ENCODE results near the gene ZFAND3.
A peak's percentile ranks its signal among the peaks of the same experiment; 100 is the strongest.

ZFAND3 gene

DNA sequence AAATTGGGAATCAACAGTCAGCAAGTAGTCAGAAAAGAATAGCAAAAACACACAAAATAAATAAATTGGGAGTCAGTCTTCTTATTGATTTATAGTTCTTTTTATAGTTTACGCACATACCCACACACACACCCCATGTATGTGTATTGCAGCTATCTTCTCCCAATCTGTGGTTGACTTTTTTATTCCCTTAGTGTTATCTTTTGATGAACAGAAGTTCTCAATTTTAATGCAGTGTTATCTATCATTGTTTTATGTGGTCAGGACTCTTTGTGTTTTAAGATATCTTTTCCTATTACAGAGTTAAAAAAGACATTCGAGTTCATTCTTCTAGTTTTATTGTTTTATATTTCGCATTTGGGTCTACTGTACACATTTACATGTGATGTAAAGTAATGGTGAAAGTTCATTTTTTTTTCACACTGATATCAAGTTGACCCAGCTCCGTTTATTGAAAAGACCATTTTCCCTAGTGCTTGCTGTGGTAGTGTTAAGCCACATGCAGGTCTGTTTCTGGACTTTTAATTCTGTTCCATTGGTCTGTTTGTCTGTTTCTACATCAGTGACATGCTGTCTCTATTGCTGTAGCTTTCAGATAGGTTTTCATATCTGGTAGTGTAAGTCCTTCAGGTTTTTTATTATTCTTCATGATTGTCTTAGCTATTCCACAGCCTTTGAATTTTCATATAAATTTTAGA lies 78.4 kb downstream of the ZFAND3 start:
- DNase-seq: peak; percentile 75

DNA sequence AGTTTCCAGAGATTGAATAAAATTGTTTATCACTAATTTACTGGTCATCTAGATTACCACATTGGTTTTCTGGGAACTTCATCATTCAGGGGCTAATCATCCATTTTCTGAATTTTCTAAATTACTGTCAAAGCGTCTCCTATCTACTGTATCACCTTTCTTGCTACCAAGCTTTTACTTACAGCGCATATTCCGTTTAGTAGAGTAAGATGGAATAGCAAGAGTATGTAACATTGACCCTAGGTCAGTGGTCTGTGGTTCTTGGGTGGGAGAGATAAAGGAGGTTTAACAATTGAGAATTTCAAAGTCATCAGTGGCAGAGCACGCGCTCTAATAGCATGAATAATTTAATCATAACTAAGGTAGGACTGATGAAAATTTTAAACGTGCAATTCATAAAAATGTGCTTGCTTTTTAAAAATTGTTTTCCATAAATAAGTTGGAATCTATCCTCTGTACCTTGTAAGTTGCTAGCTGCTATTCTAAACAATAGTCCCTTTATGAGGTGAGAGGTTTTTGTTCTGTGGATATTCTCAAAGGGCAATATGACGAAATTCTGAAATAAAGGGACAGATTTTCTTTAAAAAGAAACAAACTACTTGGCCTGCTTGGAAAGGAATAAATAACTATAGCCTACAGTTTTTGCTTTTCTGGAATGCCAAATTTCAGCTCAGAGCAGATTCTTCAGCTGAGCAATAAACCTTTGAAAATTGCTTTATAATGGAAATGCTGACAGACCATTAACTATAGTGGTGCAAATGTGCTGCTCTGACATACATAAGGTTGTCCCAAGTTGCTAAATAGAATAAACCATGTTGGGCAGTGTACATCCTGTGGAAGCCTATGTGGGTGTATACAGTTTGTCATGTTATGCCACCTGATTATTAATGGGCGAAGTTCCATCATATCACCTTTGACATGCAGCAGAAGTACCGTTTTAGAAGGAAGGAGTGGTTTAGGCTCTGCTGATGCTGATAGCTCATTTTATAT lies 84.1 kb downstream of the ZFAND3 start:
- DNase-seq: peak; percentile 60

DNA sequence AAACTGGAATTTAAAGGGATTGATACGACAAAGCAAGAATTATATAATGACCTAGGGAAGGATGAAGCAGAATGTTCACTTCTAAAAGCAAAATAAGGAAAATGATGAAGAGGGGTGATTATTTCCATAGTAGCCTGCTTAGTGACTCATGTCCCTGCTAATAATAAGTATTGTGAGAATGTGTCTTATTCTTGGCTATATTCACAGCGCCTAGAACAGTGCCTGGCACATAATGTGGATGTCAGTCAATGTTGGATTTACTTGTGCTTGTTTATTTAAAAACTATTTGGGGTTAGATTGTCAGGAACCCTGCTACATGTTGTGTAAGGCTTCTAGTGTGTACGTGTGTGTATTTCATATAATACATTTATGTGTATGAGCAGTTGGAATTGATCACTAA lies 85.1 kb downstream of the ZFAND3 start:
- DNase-seq: no peak

DNA sequence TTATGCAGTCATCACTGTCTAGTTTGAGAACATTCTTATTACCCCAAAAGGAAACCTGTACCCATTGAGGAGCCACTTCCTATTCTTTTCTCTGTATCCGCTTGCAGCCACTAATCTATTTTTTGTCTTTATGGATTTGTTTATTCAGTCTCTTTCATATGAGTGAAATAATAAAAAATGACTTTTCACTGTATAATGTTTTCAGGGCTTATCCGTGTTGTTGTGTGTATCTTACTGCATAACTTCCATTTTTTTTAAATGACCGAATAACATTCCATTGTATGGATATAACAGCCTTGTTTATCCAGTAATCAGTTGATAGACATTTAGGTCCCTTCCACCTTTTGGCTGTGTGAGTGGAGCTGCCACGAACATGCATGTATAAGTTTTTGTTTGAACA lies 86.6 kb downstream of the ZFAND3 start:
- DNase-seq: no peak

DNA sequence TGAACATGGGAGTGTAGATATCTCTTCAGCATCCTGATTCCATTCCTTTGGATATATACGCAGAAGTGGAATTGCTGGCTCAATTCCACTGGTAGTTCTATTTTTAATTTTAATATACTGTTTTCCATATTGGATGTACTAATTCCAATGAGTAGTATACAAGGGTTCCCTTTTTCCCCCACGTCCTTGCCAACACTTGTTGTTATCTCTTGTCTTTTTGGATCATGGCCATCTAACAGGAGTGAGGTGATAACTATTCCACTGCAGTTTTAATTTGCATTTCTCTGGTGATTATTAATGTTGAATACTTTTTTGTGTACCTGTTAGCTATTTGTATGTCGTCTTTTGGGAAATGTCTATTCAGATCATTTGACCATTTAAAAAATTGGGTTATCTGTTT lies 91.5 kb downstream of the ZFAND3 start:
- peak; percentile 10 for DNase-seq

DNA sequence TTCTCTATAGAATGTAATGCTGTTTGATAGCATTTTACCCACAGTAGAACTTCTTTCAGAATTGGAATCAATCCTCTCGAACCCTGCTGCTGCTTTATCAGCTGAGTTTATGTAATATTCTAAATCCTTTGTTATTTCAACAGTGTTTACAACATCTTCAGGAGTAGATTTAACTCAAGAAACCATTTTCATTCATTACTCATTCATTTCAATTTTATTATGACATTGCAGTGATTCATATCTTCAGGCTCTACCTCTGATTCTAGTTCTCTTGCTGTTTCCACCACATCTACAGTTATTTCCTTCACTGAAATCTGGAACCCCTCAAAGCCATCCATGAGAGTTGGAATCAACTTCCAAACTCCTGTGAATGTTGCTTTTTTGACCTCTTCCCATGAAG lies 93.7 kb downstream of the ZFAND3 start:
- no peak for DNase-seq

DNA sequence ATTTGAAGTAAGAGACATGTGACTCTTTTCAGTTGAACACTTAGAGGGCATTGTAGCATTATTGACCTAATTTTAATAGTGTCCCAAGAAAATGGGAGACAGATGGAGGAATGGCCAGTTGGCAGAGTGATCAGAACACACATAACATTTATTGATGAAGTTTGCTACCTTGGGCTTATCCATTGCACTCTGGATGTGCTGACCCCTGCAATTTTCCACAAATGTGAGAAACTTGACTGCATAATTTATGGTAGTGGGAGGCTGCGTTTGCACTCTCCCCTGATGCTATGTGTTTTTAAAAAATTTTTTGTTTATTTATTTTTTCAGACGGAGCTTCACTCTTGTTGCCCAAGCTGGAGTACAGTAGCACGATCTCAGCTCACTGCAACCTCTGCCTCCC lies 95.9 kb downstream of the ZFAND3 start:
- no peak for DNase-seq

DNA sequence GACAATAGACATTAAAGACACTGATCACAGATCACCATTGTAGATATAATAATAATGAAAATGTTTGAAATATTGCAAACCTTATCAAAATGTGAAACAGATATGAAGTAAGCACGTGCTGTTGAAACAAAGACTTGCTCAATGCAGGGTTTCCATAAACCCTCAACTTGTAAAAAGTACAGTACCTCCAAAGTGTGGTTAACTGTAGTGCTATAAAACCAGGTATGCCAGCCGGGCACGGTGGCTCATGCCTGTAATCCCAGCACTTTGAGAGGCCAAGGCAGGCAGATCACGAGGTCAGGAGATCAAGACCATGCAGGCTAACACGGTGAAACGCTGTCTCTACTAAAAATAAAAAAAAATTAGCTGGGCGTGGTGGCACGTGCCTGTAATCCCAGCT lies 96.6 kb downstream of the ZFAND3 start:
- DNase-seq: no peak

DNA sequence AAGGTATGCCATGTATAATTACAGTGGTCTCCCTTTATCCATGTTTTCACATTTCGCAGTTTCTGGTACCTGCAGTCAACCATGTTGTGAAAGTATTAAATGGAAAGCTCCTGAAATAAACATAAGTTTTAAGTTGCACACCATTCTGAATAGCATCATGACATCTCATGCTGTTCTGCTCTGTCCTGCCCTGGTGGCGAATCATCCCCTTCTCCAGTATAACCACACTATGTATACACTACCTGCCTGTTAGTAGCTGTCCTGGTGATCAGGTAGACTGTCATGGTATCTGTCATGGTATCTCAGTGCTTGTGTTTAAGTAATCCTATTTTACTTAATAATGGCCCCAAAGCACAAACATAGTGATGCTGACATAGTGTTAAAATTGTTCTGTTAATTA lies 97.1 kb downstream of the ZFAND3 start:
- DNase-seq: no peak

DNA sequence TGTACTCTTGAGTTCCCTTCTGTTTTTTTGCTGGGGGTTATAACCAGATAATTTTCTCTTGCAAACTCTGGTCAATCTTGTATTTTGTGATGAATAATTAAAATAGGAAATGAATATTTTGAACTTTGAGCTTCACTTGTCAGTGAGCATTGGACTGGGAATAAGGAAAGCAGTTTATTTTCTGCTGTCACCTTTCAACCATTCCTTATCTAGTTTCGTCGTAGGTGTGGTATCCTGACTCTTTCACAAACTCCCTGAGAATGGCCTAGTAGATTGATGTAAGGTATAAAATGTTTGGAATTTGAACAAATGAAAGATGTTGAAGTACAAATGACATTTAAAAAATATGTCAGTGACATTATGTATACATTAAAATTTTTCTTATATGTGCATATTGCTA lies 98.0 kb downstream of the ZFAND3 start:
- DNase-seq: no peak

DNA sequence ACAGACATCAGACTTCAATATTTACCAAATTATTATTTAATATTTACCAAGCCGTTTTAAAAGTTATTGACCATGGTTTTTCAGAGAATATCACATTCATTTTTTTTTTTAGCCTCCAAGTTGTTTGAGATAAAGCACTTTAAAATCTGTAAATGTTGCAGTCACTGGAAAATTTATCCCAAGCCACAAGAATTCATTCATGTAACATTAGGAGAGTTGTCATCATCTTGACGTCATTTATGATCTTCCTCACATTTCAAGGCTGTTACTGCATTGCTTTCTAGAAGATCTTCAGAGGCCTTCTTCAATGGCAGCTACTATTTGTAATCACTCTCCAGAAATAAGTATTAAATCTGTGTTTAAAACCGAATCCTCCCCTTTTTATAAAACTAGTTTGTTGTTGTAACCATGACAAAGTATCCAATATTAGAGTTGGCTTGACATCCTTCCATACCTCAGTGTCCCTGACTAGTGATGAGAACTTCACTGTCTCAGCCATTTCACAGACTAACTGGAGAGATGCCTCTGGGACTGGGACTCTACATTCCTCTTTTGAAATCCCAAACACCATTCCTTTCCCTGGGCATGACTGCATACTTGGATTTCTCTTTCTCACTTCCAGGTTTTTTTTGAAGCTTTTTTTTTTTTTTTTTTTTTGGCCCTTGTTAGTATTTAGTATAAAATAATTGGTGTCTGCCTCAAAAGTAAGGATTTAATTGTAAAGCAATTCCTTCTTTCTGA lies 100.1 kb downstream of the ZFAND3 start:
- no peak for DNase-seq

DNA sequence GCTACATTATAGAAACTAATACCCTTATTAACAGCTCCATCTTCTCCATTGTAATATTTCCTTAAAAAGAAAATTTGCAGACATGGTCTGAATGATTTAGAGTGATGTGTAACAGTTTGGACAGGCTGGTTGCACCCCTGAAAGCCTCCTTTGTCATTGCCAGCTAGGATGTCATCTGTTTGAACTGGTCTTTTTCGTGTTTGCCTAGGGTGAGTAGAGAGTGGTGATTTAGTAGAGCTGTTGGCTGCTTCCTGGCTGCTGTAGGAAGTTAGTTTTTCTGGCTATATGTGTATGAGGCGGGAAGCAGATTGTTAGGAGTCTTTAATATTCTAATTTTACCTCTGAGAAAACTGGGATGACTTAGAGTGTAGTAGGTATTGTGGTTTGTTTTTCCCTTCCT lies 101.1 kb downstream of the ZFAND3 start:
- DNase-seq: no peak

DNA sequence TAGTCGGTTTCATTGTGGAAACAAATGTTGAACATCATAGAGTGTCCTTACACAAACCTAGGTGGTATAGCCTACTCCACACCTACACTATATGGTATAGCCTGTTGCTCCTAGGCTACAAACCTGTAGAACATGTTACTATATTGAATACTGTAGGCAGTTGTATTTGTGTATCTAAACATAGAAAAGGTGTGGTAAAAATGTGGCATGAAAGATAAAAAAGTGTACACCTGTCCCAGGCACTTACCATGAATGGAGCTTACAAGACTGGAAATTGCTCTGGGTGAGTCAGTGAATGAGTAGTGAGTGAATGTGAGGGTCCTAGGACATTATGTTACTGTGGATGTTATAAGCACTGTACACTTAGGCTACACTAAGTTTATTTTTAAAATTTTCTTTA lies 103.0 kb downstream of the ZFAND3 start:
- DNase-seq: no peak

DNA sequence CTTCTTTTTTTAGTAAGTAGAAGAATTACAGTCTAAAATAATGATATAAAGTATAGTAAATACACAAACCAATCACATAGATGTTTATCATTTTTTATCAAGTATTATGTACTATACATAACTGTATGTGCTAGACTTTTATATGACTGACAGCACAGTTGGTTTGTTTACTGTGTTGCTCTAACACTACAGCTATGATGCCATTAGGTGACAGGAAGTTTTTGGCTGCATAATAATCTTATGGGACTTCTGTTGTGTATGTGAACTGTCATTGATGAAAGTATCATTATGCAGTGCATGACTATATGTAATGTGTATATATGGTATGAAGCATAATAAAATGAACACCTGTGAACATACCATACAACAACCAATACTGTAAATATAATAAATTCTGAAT lies 104.0 kb downstream of the ZFAND3 start:
- no peak for DNase-seq

DNA sequence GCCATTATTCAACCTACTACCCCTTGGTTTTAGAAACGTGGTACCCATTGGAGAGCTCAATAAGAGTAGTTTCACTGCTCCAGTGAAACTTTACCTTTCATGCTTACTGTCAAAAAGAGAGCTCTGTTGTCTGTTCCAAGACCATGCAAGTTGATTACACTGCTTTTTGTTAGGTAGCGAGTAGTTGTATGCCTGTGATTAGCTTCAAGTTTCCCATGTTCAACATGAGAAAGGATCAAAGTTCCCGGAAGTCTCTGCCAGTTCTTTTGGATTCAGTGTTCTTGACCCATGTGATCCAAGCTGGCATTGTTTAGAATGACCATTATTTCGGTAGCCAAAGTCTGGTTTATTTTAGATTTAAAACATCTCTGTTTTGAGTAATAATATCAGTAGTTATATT lies 107.1 kb downstream of the ZFAND3 start:
- DNase-seq: no peak

DNA sequence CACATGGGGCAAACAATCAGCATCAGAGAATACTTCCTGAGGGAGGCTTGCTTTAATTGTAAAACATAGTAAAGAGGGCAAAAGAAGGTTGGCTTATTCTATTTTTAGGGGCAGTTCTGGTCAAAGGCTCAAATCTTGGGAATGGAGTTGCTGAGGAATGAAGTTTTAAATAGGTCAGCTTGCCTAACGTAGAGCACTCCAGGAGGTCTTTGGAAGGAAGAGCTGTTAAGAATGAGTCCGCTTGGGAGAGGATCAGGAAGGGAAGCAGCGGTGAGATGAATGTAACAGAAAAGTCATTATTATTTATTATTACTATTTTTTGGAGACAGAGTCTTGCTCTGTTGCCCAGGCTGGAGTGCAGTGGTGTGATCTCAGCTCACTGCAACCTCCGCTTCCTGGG lies 108.7 kb downstream of the ZFAND3 start:
- no peak for DNase-seq

DNA sequence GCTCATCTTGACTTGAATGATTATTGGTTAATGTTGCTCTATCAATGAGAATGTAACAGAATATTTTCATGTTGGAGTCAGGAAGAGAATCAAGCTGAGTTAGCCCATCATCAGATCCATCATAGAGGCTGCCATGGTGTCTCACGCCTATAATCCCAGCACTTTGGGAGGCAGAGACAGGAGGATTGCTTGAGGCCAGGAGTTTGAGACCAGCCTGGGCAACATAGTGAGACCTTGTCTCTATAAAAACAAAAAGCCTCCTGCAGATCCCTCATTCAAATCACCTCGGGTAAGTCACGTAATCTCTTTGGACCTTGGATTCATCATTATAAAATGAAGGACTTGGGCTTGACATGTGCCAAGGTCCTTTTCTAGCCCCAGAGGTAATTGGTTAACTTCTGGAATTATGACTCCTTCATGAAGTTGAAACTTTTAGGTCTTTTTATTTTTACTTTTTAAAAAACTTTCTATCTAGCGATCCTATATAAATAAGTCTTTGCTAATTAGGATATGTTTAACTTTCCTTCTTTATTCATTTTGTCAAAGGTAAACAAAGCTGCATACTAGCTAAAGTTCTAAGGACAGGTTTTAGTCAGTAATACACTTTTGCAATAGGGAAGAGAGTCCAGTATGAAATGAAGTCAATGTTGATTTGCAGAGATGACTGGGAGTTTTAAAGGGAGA lies 110.9 kb downstream of the ZFAND3 start:
- no peak for DNase-seq

DNA sequence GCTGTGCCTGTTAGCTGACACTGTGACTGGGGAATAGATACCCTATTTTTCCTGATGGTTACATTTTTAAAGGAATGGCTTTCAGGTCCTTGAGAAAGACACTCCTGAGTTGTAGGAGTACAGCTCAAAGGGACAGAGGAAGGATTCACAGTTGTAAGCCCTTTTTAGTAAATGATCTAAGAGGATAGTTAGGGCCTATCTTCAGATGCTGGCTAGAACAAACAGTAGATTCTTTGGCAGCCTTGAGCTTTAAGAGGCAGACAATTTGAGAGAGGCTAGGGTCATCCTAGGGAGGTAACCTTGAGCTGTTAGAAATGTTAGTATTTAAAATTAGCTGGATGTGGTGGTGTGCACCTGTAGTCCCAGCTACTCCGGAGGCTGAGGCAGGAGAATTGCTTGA lies 111.5 kb downstream of the ZFAND3 start:
- no peak for DNase-seq

DNA sequence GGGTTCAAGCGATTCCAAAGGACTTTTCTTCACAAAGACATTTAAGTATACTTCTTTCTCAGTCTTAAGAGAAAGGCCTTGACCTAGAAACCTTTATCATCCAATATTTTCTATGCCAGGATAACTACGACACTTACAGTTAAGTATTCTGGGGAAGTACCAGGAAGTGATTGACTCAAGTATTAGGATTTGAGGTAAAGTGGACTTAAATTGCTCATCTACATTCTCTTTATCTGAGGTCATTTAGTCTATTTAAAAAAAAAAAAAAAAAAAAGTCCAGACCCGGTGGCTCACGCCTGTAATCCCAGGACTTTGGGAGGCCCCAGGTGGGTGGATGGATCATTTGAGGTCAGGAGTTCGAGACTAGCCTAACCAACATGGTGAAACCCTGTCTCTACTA lies 114.7 kb downstream of the ZFAND3 start:
- no peak for DNase-seq

DNA sequence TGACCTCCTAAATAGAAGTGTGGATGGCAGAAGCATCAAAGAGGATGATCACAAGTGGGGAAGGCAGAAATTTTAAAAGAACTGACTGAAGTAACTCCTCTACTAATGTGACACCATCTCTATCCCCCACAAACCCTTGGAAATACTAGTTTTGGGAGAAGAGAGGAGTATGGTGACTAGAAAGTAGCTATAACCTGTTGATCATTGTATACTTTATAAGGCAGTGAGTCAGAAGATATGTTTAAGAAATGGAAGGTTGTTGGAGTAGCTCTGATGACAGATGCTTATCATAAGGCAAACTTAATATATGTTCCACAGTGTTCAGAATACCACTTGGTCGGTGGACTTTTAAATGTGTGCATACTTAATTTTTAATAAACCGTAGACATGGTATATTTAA lies 116.6 kb downstream of the ZFAND3 start:
- DNase-seq: no peak

DNA sequence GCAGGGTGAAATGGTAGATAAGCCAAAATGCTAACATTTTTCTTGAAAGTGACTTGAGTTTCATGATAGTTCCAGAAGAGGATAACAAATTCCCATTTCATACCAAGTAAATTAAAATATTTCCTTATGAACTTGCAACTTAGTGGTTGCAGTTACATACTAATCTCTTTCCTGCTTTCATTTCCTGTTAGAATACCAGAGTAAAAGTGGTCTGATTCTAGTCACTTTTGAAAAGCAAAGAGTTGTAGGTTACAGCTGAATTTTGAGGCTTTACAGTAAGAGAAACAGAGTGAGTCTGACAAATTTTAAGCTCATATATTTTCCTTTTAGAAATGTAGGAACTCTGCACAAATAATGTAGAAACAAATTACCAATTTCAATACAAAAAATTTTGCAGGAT lies 117.4 kb downstream of the ZFAND3 start:
- DNase-seq: peak; percentile 24

DNA sequence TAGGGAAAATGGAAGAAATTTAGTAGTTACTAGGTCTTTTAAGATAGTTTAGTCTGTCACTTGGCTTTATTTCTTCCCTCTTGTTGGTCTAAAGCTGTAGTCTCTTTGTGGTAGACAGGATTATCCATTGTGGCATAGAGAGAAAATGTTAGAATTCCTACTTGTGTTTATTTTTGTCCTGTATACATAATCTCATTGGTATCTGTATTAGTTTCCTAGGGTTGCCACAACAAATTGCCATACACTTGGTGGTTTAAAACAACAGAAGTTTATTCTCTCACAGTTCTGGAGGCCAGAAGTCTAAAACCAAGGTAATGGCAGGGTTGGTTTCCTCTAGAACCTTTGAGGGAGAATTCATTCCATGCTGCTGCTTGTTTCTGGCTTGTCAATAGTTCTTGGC lies 119.4 kb downstream of the ZFAND3 start:
- no peak for DNase-seq

Data from hematopoietic multipotent progenitor cell treated with erythropoietin and hydrocortisone succinate and interleukin-3 and kit ligand, for 6 days (in vitro differentiated cells).